HepG2 (cell line): Measurements from ENCODE around the gene SRGAP3. TPM values are rescaled to one million over a fixed set of nuclear protein-coding genes. Genes with fewer than 3 reads are reported as not detected.

Experiments
- ATAC-seq: fragments of 200-7000 bp; cut with Tn5 transposase; 3 replicates; pipeline ENCODE4 v1.9.1; 2020; ENCODE audit warnings: mild to moderate bottlenecking, moderate library complexity
- BruUV-seq: library from RNA; stranded (reverse); fragments of 400-500 nt; replicated peaks from 2 replicates; lab custom pipeline; 2021; lab: Mats Ljungman, UMichigan
- CTCF ChIA-PET: fragments of 300-600 bp; formaldehyde crosslinking; extraction: SDS; loops from one replicate; lab custom pipeline; 2021; ENCODE audit warnings: low total read pairs, inconsistent platforms, low intra/inter-chr PET ratio; lab: Yijun Ruan, JAX
- POLR2A ChIA-PET: fragments of 350-600 bp; sonication (Branson Sonifier 250); formaldehyde crosslinking; loops from one replicate; lab custom pipeline; 2020; ENCODE audit warnings: antibody characterized with exemption, inconsistent platforms; lab: Yijun Ruan, JAX
- DNase-seq: peaks from one replicate; pipeline ENCODE4 v3.0.0-alpha.2; 2015; ENCODE audit warnings: low spot score
- FAIRE-seq: peaks from 3 replicates; lab custom pipeline; 2011; peaks lifted over from hg19 to GRCh38; lab: Jason Lieb, UNC
- H2AFZ ChIP-seq: one replicate; pipeline ENCODE4 v1.6.1; 2011; ENCODE audit warnings: low read length, inconsistent platforms
- H3K27ac ChIP-seq: fragments of 300-600 bp; 3 replicates; pipeline ENCODE4 v1.8.0; 2011; ENCODE audit warnings: mixed run types, mild to moderate bottlenecking, mixed read lengths, low read length, inconsistent platforms; ENCODE audit not compliant: insufficient read depth; ENCODE audit errors: extremely low read length
- H3K27me3 ChIP-seq, 2 experiments: fragments of 200-600 bp in 1 of 2; 2 replicates in 1 of 2; 3 replicates in 1 of 2; pipeline versions ENCODE4 v1.6.0 to v1.8.0; 2011; ENCODE audit warnings: low read length in 2 of 2, mild to moderate bottlenecking in 2 of 2, moderate library complexity in 2 of 2, inconsistent platforms in 1 of 2; ENCODE audit not compliant: insufficient read depth in 2 of 2, control insufficient read depth in 1 of 2
- H3K36me3 ChIP-seq, 2 experiments: fragments of 200-600 bp in 1 of 2; replicated peaks in 1 of 2; 2 replicates in 1 of 2; 3 replicates in 1 of 2; pipeline versions ENCODE4 v1.5.1 to v1.8.0; 2011; ENCODE audit warnings: low read length in 2 of 2, inconsistent platforms in 1 of 2; ENCODE audit not compliant: insufficient read depth in 2 of 2, control insufficient read depth in 1 of 2
- H3K4me1 ChIP-seq: 2 replicates; pipeline ENCODE4 v1.5.1; 2012; ENCODE audit warnings: low read length, inconsistent platforms; ENCODE audit not compliant: insufficient read depth
- H3K4me2 ChIP-seq: 2 replicates; pipeline ENCODE4 v1.6.0; 2011; ENCODE audit warnings: low read depth, low read length, inconsistent platforms
- H3K4me3 ChIP-seq, 3 experiments: fragments of 200-600 bp in 1 of 3; sonication (generic), shearing (Covaris generic) in 1 of 3; replicated peaks in 1 of 3; 2 replicates each; pipeline ENCODE4 v1.5.1; 2011 to 2016; ENCODE audit warnings: low read length in 3 of 3, inconsistent platforms in 2 of 3, low read depth in 2 of 3, mild to moderate bottlenecking in 2 of 3, control low read depth in 1 of 3, mixed read lengths in 1 of 3; ENCODE audit not compliant: insufficient read depth in 1 of 3
- H3K79me2 ChIP-seq: one replicate; pipeline ENCODE4 v1.6.1; 2011; ENCODE audit warnings: low read length, inconsistent platforms; ENCODE audit not compliant: insufficient read depth
- H3K9ac ChIP-seq: 2 replicates; pipeline ENCODE4 v1.6.0; 2011; ENCODE audit warnings: mild to moderate bottlenecking, low read depth, low read length, inconsistent platforms; ENCODE audit not compliant: insufficient read depth
- H3K9me3 ChIP-seq: 2 replicates; pipeline ENCODE4 v1.5.1; 2012; ENCODE audit warnings: mild to moderate bottlenecking, low read length
- H4K20me1 ChIP-seq: 2 replicates; pipeline ENCODE4 v1.6.0; 2011; ENCODE audit warnings: inconsistent platforms, mild to moderate bottlenecking, low read length, moderate library complexity; ENCODE audit not compliant: insufficient read depth
- FOXJ3 ChIP-seq: sonication (generic); formaldehyde crosslinking; IDR thresholded peaks from 2 replicates; pipeline ENCODE4 v1.4.0; 2020; ENCODE audit warnings: missing genetic modification reagents, mild to moderate bottlenecking, borderline replicate concordance
- FOXO4 ChIP-seq: sonication (generic); formaldehyde crosslinking; conservative IDR thresholded peaks from 2 replicates; pipeline ENCODE4 v1.8.1; 2023; ENCODE audit warnings: missing genetic modification reagents
- HOXA5 ChIP-seq: sonication (generic); formaldehyde crosslinking; IDR thresholded peaks from 2 replicates; pipeline ENCODE4 v1.4.0; 2020; ENCODE audit warnings: missing genetic modification reagents
- NR2C2 ChIP-seq: sonication (generic); formaldehyde crosslinking; IDR thresholded peaks from 2 replicates; pipeline ENCODE4 v1.4.0; 2020; ENCODE audit warnings: missing genetic modification reagents, mild to moderate bottlenecking, moderate library complexity, borderline replicate concordance
- PRDM4 ChIP-seq: sonication (generic); formaldehyde crosslinking; IDR thresholded peaks from 2 replicates; pipeline ENCODE4 v1.9.0; 2021; ENCODE audit warnings: missing genetic modification reagents, borderline replicate concordance
- SIN3B ChIP-seq: fragments of 150-350 bp; IDR thresholded peaks from 2 replicates; pipeline ENCODE4 v1.6.1; 2014; ENCODE audit warnings: low read length
- SMARCE1 ChIP-seq: fragments of 450-650 bp; IDR thresholded peaks from 2 replicates; pipeline ENCODE4 v1.6.1; 2017; ENCODE audit warnings: borderline replicate concordance
- SRY ChIP-seq: sonication (generic); formaldehyde crosslinking; IDR thresholded peaks from 2 replicates; pipeline ENCODE4 v1.8.0; 2022; ENCODE audit warnings: mild to moderate bottlenecking, missing genetic modification reagents
- TBL1XR1 ChIP-seq: fragments of 150-350 bp; IDR thresholded peaks from 2 replicates; pipeline ENCODE4 v1.6.1; 2014; ENCODE audit warnings: borderline replicate concordance, low read length; ENCODE audit not compliant: partially characterized antibody
- YY1 ChIP-seq: IDR thresholded peaks from 2 replicates; pipeline ENCODE4 v1.6.1; 2011; ENCODE audit warnings: low read length, low read depth, moderate library complexity, mild to moderate bottlenecking; ENCODE audit not compliant: insufficient read depth, insufficient replicate concordance
- ZMAT5 ChIP-seq: sonication (generic); formaldehyde crosslinking; IDR thresholded peaks from 2 replicates; pipeline ENCODE4 v1.5.0; 2020; ENCODE audit warnings: mild to moderate bottlenecking, low read depth, missing genetic modification reagents, borderline replicate concordance
- ZMYM3 ChIP-seq: sonication (generic); formaldehyde crosslinking; IDR thresholded peaks from 2 replicates; pipeline ENCODE4 v1.5.1; 2020; ENCODE audit warnings: mild to moderate bottlenecking, missing genetic modification reagents
- ZNF362 ChIP-seq: sonication (generic); formaldehyde crosslinking; IDR thresholded peaks from 2 replicates; pipeline ENCODE4 v1.4.0; 2020; ENCODE audit warnings: missing genetic modification reagents, mild to moderate bottlenecking, borderline replicate concordance
- ZNF430 ChIP-seq: sonication (generic); formaldehyde crosslinking; IDR thresholded peaks from 2 replicates; pipeline ENCODE4 v1.9.0; 2021; ENCODE audit warnings: mild to moderate bottlenecking, missing genetic modification reagents
- ZNF629 ChIP-seq: sonication (generic); formaldehyde crosslinking; conservative IDR thresholded peaks from 2 replicates; pipeline ENCODE4 v1.5.0; 2020; ENCODE audit warnings: missing genetic modification reagents
- WGBS: methylation state at CpG from one replicate; pipeline ENCODE4 v1.1.6; 2017; ENCODE audit warnings: low lambda C conversion rate; 5-methylcytosine and 5-hydroxymethylcytosine counted together
- in situ Hi-C: cut with HindIII; loops from 2 replicates; pipeline ENCODE4 v1.10.0; 2017; ENCODE audit warnings: low pct_unique_long_range_greater_than_20kb; ENCODE audit not compliant: extremely low pct_ligation_motif_present
- intact Hi-C: fragments of 100-400 bp; cut with micrococcal nuclease; formaldehyde crosslinking; loops from one replicate; pipeline ENCODE4 v1.10.0; 2022; ENCODE audit not compliant: unreplicated experiment
- polyA plus RNA-seq, 8 experiments: library from polyadenylated mRNA; depleted of rRNA in 3 of 8; stranded (reverse) in 7 of 8; unstranded in 1 of 8; fragments of >200 nt; fragmentation: Illumina TruSeq in 4 of 8; extraction: Trizol in 4 of 8; gene quantifications; 2 replicates each; pipeline versions ENCODE4 v1.2.1 to v1.2.3, GENCODE V29; 2011 to 2016; ENCODE audit warnings: low read depth in 4 of 8, missing spikeins in 1 of 8, mixed read lengths in 1 of 8; ENCODE audit not compliant: insufficient read depth in 1 of 8
- total RNA-seq, 5 experiments: library from RNA; depleted of rRNA; stranded (reverse); fragments of >200 nt; fragmentation: Illumina TruSeq; extraction: Trizol; gene quantifications; 2 replicates each; pipeline ENCODE4 v1.2.3, GENCODE V29; 2016; ENCODE audit warnings: low read depth in 1 of 5

SRGAP3 gene
- total and polyA plus RNA-seq, 2 of the 13 experiments (the other 11 are each of a cell fraction or from before 2014, with no cell fraction given), result 1.2 to 1.4 TPM

- TF ChIP-seq ZNF430 (CRISPR knock-in tag), result no peak
- TF ChIP-seq FOXJ3 (CRISPR knock-in tag), result no peak
- no peak for TF ChIP-seq HOXA5 (CRISPR knock-in tag)
- TF ChIP-seq SIN3B, result no peak
- TF ChIP-seq PRDM4 (CRISPR knock-in tag), result no peak
- TF ChIP-seq SMARCE1, result no peak
Observed at GRCh38 chr3:9270704-9271103, 21.3 kb upstream of the SRGAP3 start (continued).

GRCh38 chr3:9266716-9267115, 17.3 kb upstream of the SRGAP3 start:
- intact Hi-C loops (no loop called here), in situ Hi-C loops (no loop called here)
- WGBS, result 40% methylated on average over 3 of the region's 3 CpGs
- no peak for FAIRE-seq
- no TSS peak for BruUV-seq
- no peak for DNase-seq
- Histone ChIP-seq H3K27me3 (no peaks in the 10 kb centered on the region), H2AFZ (no peak overlapping the region), H3K4me3 (no peak overlapping the region), H3K9me3 (no peaks in the 10 kb centered on the region), H3K79me2 (no peaks in the 10 kb centered on the region), H4K20me1 (no peaks in the 10 kb centered on the region), H3K36me3 (no peaks in the 10 kb centered on the region), H3K9ac (no peak overlapping the region), H3K4me2 (no peak overlapping the region), H3K4me1 (no peaks in the 10 kb centered on the region), H3K27ac (no peak overlapping the region)
- TF ChIP-seq TBL1XR1 (no peak), NR2C2 (CRISPR knock-in tag) (no peak), ZMAT5 (CRISPR knock-in tag) (no peak), YY1 (no peak), SRY (CRISPR knock-in tag) (no peak), ZNF362 (CRISPR knock-in tag) (no peak), ZNF629 (CRISPR knock-in tag) (no peak), FOXO4 (no peak), ZMYM3 (CRISPR knock-in tag) (no peak)
- no peak for ATAC-seq
- CTCF ChIA-PET, result no interaction called here
- POLR2A ChIA-PET, result no interaction called here
